Measurements from ENCODE around the gene FAM120B.

Gene FAM120B

GRCh38 chr6:170281331-170282292 is 24.9 kb upstream of the FAM120B start:
- Histone ChIP-seq H3K4me3 (ENCODE audit: insufficient read depth, low read depth, low read length) (no peak overlapping the region), H3K27ac (ENCODE audit: insufficient read depth, low read depth, low read length, poor library complexity, severe bottlenecking) (no peak overlapping the region), H3K9me3 (ENCODE audit: control insufficient read depth, low read length) (no peaks in the 10 kb centered on the region), H3K27me3 (ENCODE audit: control insufficient read depth, insufficient read depth, low read length, poor library complexity, severe bottlenecking) (peaks cover 15% of the 10 kb centered on the region), H3K36me3 (ENCODE audit: control insufficient read depth, insufficient read depth, low read length) (peaks cover 27% of the 10 kb centered on the region), H3K4me1 (ENCODE audit: control insufficient read depth, insufficient read depth, low read length) (peaks cover 15% of the 10 kb centered on the region)
- 88 to 91% methylated on average over 46 to 47 of the region's 48 CpGs for WGBS, 2 experiments

- Histone ChIP-seq H3K4me3 (ENCODE audit: insufficient read depth, low read depth, low read length) (no peak overlapping the region), H3K27ac (ENCODE audit: insufficient read depth, low read depth, low read length, poor library complexity, severe bottlenecking) (no peak overlapping the region), H3K9me3 (ENCODE audit: control insufficient read depth, low read length) (no peaks in the 10 kb centered on the region), H3K36me3 (ENCODE audit: control insufficient read depth, insufficient read depth, low read length) (peaks cover 35% of the 10 kb centered on the region), H3K27me3 (ENCODE audit: control insufficient read depth, insufficient read depth, low read length, poor library complexity, severe bottlenecking) (peaks cover 25% of the 10 kb centered on the region), H3K4me1 (ENCODE audit: control insufficient read depth, insufficient read depth, low read length) (peaks cover 21% of the 10 kb centered on the region)
- 93 to 96% methylated on average over 28 of the region's 28 CpGs for WGBS, 2 experiments
Observed at GRCh38 chr6:170282512-170283158, 23.9 kb upstream of the FAM120B start.

GRCh38 chr6:170283212-170284081 is 23.1 kb upstream of the FAM120B start:
- Histone ChIP-seq H3K4me3 (ENCODE audit: insufficient read depth, low read depth, low read length) (no peak overlapping the region), H3K36me3 (ENCODE audit: control insufficient read depth, insufficient read depth, low read length) (peaks cover 43% of the 10 kb centered on the region), H3K27ac (ENCODE audit: insufficient read depth, low read depth, low read length, poor library complexity, severe bottlenecking) (no peak overlapping the region), H3K9me3 (ENCODE audit: control insufficient read depth, low read length) (no peaks in the 10 kb centered on the region), H3K4me1 (ENCODE audit: control insufficient read depth, insufficient read depth, low read length) (peaks cover 29% of the 10 kb centered on the region), H3K27me3 (ENCODE audit: control insufficient read depth, insufficient read depth, low read length, poor library complexity, severe bottlenecking) (peaks cover 33% of the 10 kb centered on the region)
- WGBS, 2 experiments: 95 to 96% methylated on average over 60 of the region's 60 CpGs

- Histone ChIP-seq H3K9me3 (ENCODE audit: control insufficient read depth, low read length) (no peaks in the 10 kb centered on the region), H3K27me3 (ENCODE audit: control insufficient read depth, insufficient read depth, low read length, poor library complexity, severe bottlenecking) (peaks cover 41% of the 10 kb centered on the region), H3K4me1 (ENCODE audit: control insufficient read depth, insufficient read depth, low read length) (peaks cover 35% of the 10 kb centered on the region), H3K36me3 (ENCODE audit: control insufficient read depth, insufficient read depth, low read length) (peaks cover 45% of the 10 kb centered on the region), H3K4me3 (ENCODE audit: insufficient read depth, low read depth, low read length) (no peak overlapping the region), H3K27ac (ENCODE audit: insufficient read depth, low read depth, low read length, poor library complexity, severe bottlenecking) (no peak overlapping the region)
- 94 to 97% methylated on average over 15 of the region's 15 CpGs for WGBS, 2 experiments
Observed at GRCh38 chr6:170284126-170284773, 22.3 kb upstream of the FAM120B start.

GRCh38 chr6:170284866-170285469 is 21.6 kb upstream of the FAM120B start:
- WGBS, 2 experiments: 93 to 94% methylated on average over 24 of the region's 24 CpGs
- Histone ChIP-seq H3K36me3 (ENCODE audit: control insufficient read depth, insufficient read depth, low read length) (peaks cover 45% of the 10 kb centered on the region), H3K27me3 (ENCODE audit: control insufficient read depth, insufficient read depth, low read length, poor library complexity, severe bottlenecking) (peaks cover 48% of the 10 kb centered on the region), H3K4me3 (ENCODE audit: insufficient read depth, low read depth, low read length) (no peak overlapping the region), H3K27ac (ENCODE audit: insufficient read depth, low read depth, low read length, poor library complexity, severe bottlenecking) (no peak overlapping the region), H3K9me3 (ENCODE audit: control insufficient read depth, low read length) (no peaks in the 10 kb centered on the region), H3K4me1 (ENCODE audit: control insufficient read depth, insufficient read depth, low read length) (peaks cover 35% of the 10 kb centered on the region)

- peaks cover 45% of the 10 kb centered on the region for H3K36me3 ChIP-seq (ENCODE audit: control insufficient read depth, insufficient read depth, low read length)
- no peaks in the 10 kb centered on the region for H3K9me3 ChIP-seq (ENCODE audit: control insufficient read depth, low read length)
- H3K27ac ChIP-seq (ENCODE audit: insufficient read depth, low read depth, low read length, poor library complexity, severe bottlenecking): no peak overlapping the region
- H3K4me3 ChIP-seq (ENCODE audit: insufficient read depth, low read depth, low read length): no peak overlapping the region
- H3K4me1 ChIP-seq (ENCODE audit: control insufficient read depth, insufficient read depth, low read length): peaks cover 35% of the 10 kb centered on the region
- peaks cover 54% of the 10 kb centered on the region for H3K27me3 ChIP-seq (ENCODE audit: control insufficient read depth, insufficient read depth, low read length, poor library complexity, severe bottlenecking)
- 94 to 95% methylated on average over 5 of the region's 5 CpGs for WGBS, 2 experiments
Observed at GRCh38 chr6:170285482-170285881, 21.1 kb upstream of the FAM120B start.

- peaks cover 35% of the 10 kb centered on the region for H3K4me1 ChIP-seq (ENCODE audit: control insufficient read depth, insufficient read depth, low read length)
- 9% methylated on average over 26 of the region's 26 CpGs for WGBS, 2 experiments
- H3K27ac ChIP-seq (ENCODE audit: insufficient read depth, low read depth, low read length, poor library complexity, severe bottlenecking): no peak overlapping the region
- H3K27me3 ChIP-seq (ENCODE audit: control insufficient read depth, insufficient read depth, low read length, poor library complexity, severe bottlenecking): peaks cover 60% of the 10 kb centered on the region
- H3K9me3 ChIP-seq (ENCODE audit: control insufficient read depth, low read length): no peaks in the 10 kb centered on the region
- peaks cover 45% of the 10 kb centered on the region for H3K36me3 ChIP-seq (ENCODE audit: control insufficient read depth, insufficient read depth, low read length)
- peak overlapping the region; percentile 65 for H3K4me3 ChIP-seq (ENCODE audit: insufficient read depth, low read depth, low read length)
Observed at GRCh38 chr6:170286246-170286933, 20.2 kb upstream of the FAM120B start.

- Histone ChIP-seq H3K9me3 (ENCODE audit: control insufficient read depth, low read length) (no peaks in the 10 kb centered on the region), H3K36me3 (ENCODE audit: control insufficient read depth, insufficient read depth, low read length) (peaks cover 45% of the 10 kb centered on the region), H3K4me3 (ENCODE audit: insufficient read depth, low read depth, low read length) (peak overlapping the region; percentile 65), H3K27ac (ENCODE audit: insufficient read depth, low read depth, low read length, poor library complexity, severe bottlenecking) (no peak overlapping the region), H3K4me1 (ENCODE audit: control insufficient read depth, insufficient read depth, low read length) (peaks cover 35% of the 10 kb centered on the region), H3K27me3 (ENCODE audit: control insufficient read depth, insufficient read depth, low read length, poor library complexity, severe bottlenecking) (peaks cover 65% of the 10 kb centered on the region)
- 26 to 28% methylated on average over 2 of the region's 2 CpGs for WGBS, 2 experiments
Observed at GRCh38 chr6:170286934-170287265, 19.7 kb upstream of the FAM120B start.

- H3K36me3 ChIP-seq (ENCODE audit: control insufficient read depth, insufficient read depth, low read length): peaks cover 45% of the 10 kb centered on the region
- H3K4me3 ChIP-seq (ENCODE audit: insufficient read depth, low read depth, low read length): peak overlapping the region; percentile 65
- no peaks in the 10 kb centered on the region for H3K9me3 ChIP-seq (ENCODE audit: control insufficient read depth, low read length)
- H3K27ac ChIP-seq (ENCODE audit: insufficient read depth, low read depth, low read length, poor library complexity, severe bottlenecking): no peak overlapping the region
- H3K27me3 ChIP-seq (ENCODE audit: control insufficient read depth, insufficient read depth, low read length, poor library complexity, severe bottlenecking): peaks cover 71% of the 10 kb centered on the region
- H3K4me1 ChIP-seq (ENCODE audit: control insufficient read depth, insufficient read depth, low read length): peaks cover 38% of the 10 kb centered on the region
- WGBS, 2 experiments: 61 to 66% methylated on average over 12 of the region's 12 CpGs
Observed at GRCh38 chr6:170287371-170287876, 19.1 kb upstream of the FAM120B start.

Measured in ectodermal cell (in vitro differentiated cells).